Ovary (tissue), 3 donors: ENCODE measurements around the gene ADSL.

ENCODE experiments used
- CTCF ChIP-seq, 3 donors: fragments of 450-650 bp in 2 of 3; fragments of 200-600 bp in 1 of 3; IDR thresholded peaks; one replicate each; pipeline versions ENCODE4 v1.5.1 to v1.8.0; 2016 to 2022; ENCODE audit warnings: antibody characterized with exemption in 3 of 3, mild to moderate bottlenecking in 1 of 3
- POLR2A ChIP-seq: fragments of 450-650 bp; IDR thresholded peaks from one replicate; pipeline ENCODE4 v1.6.1; 2017; ENCODE audit warnings: antibody characterized with exemption, mild to moderate bottlenecking, moderate library complexity
- donor health status: DM: no; HTN: no; CAD: no.

- TF ChIP-seq CTCF (IDR thresholded peaks at IDR 0.05) (no peak), POLR2A (no peak)
Observed at GRCh38 chr22:40363059-40363458, 16.8 kb downstream of the ADSL start.
